Stimulated activated CD4-positive, alpha-beta T cell treated with anti-CD3 and anti-CD28 coated beads, TNF-alpha, amount 100 ng/mL, for 1 hour (primary cell): ENCODE data around the gene TAAR6.
"Not testable (repeated sequence)": the region's sequence is repeated elsewhere in the genome, so short reads cannot be mapped to it uniquely, and the experiment has no call there.

Experiments used
- DNase-seq, 3 donors: peaks; one replicate each; pipeline ENCODE4 v3.0.0-alpha.2; 2020; ENCODE audit warnings: low read depth in 3 of 3, low spot score in 1 of 3

The TAAR6 gene

GRCh38 chr6:132589454-132589853 is 19.3 kb downstream of the TAAR6 start, which contains the start of gene TAAR5:
TAAR5 (minus strand) TSS chr6:132589741; CDS start chr6:132589686, 55 bp downstream.
- DNase-seq: no peak

- DNase-seq: no peak
Measured at GRCh38 chr6:132590362-132590761, 20.2 kb downstream of the TAAR6 start.

- no peak for DNase-seq
Measured at GRCh38 chr6:132592855-132593254, 22.7 kb downstream of the TAAR6 start.

GRCh38 chr6:132596201-132596600 is 26.1 kb downstream of the TAAR6 start:
- no peak for DNase-seq

GRCh38 chr6:132598473-132598872 is 28.4 kb downstream of the TAAR6 start:
- no peak for DNase-seq

GRCh38 chr6:132600900-132601299 is 30.8 kb downstream of the TAAR6 start:
- DNase-seq: not testable (repeated sequence)

GRCh38 chr6:132604635-132605152 is 34.6 kb downstream of the TAAR6 start:
- no peak for DNase-seq

- no peak for DNase-seq
Measured at GRCh38 chr6:132607544-132608233, 37.6 kb downstream of the TAAR6 start.

- DNase-seq: no peak
Measured at GRCh38 chr6:132611616-132612015, 41.5 kb downstream of the TAAR6 start.

GRCh38 chr6:132612449-132613108 is 42.5 kb downstream of the TAAR6 start:
- no peak for DNase-seq

GRCh38 chr6:132614554-132614953 is 44.4 kb downstream of the TAAR6 start:
- DNase-seq: no peak

GRCh38 chr6:132616677-132617076 is 46.6 kb downstream of the TAAR6 start:
- no peak for DNase-seq
